ENCODE data around the gene EN1.

DNA sequence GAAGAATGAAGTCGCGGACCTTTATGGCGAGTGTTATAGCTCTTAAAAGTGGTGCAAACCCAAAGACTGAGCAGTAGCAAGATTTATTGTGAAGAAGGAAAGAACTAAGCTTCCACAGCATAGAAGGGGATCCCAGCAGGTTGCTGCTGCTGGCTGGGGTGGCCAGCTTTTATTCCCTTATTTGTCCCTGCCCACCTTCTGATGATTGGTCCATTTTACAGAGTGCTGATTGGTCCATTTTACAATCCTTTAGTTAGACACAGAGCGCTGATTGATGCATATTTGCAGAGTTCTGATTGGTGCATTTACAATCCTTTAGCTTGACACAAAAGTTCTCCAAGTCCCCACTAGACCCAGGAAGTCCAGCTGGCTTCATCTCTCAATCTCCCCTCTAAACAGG lies 36.3 kb upstream of the EN1 start:
- TF ChIP-seq EP300 (IDR thresholded peaks at IDR 0.05), result no peak
- TF ChIP-seq POLR2A (IDR thresholded peaks at IDR 0.05), result no peak
